CD14-positive monocyte (primary cell): ENCODE results near the gene NOTCH3. TPM values are rescaled to one million over a fixed set of nuclear protein-coding genes. Genes with fewer than 3 reads are reported as not detected.

Experiments used
- DNase-seq, 3 donors: peaks; one replicate each; pipeline ENCODE4 v3.0.0-alpha.2; 2011 to 2022
- H2AFZ ChIP-seq: 2 replicates; pipeline ENCODE4 v1.6.0; 2012; ENCODE audit warnings: mild to moderate bottlenecking, low read depth, low read length, inconsistent platforms; ENCODE audit not compliant: insufficient read depth, poor library complexity, severe bottlenecking
- H3K27ac ChIP-seq, 2 donors: 1 replicate in 1 of 2; 2 replicates in 1 of 2; pipeline ENCODE4 v1.5.1; 2012 to 2013; ENCODE audit warnings: low read length in 2 of 2, control low read depth in 1 of 2, inconsistent platforms in 1 of 2, low read depth in 1 of 2, mild to moderate bottlenecking in 1 of 2
- H3K27me3 ChIP-seq, 2 donors: one replicate each; pipeline versions ENCODE4 v1.6.0 to v1.6.1; 2011 to 2013; ENCODE audit warnings: low read length in 2 of 2; ENCODE audit not compliant: control insufficient read depth in 2 of 2, insufficient read depth in 2 of 2
- H3K36me3 ChIP-seq, 2 donors: replicated peaks in 1 of 2; 1 replicate in 1 of 2; 2 replicates in 1 of 2; pipeline versions ENCODE4 v1.5.1 to v1.6.1; 2012 to 2013; ENCODE audit warnings: low read length in 2 of 2, control low read depth in 1 of 2, inconsistent platforms in 1 of 2, mild to moderate bottlenecking in 1 of 2; ENCODE audit not compliant: insufficient read depth in 2 of 2, control insufficient read depth in 1 of 2
- H3K4me1 ChIP-seq, 2 donors: 1 replicate in 1 of 2; 2 replicates in 1 of 2; pipeline versions ENCODE4 v1.5.1 to v1.6.1; 2012 to 2013; ENCODE audit warnings: low read length in 2 of 2, control low read depth in 1 of 2, inconsistent platforms in 1 of 2, mild to moderate bottlenecking in 1 of 2, moderate library complexity in 1 of 2; ENCODE audit not compliant: insufficient read depth in 2 of 2, control insufficient read depth in 1 of 2
- H3K4me2 ChIP-seq: replicated peaks from 2 replicates; pipeline ENCODE3; 2012; ENCODE audit warnings: low read length, moderate library complexity, mild to moderate bottlenecking; ENCODE audit not compliant: poor library complexity, severe bottlenecking; ENCODE audit errors: extremely low read depth
- H3K4me3 ChIP-seq, 3 experiments: fragments of 200-600 bp in 1 of 3; sonication (generic) in 1 of 3; replicated peaks in 1 of 3; 1 replicate in 2 of 3; 2 replicates in 1 of 3; pipeline ENCODE4 v1.5.1; 2011 to 2013; ENCODE audit warnings: low read length in 3 of 3, mild to moderate bottlenecking in 3 of 3, control low read depth in 2 of 3, low read depth in 2 of 3, inconsistent platforms in 1 of 3, moderate library complexity in 1 of 3
- H3K79me2 ChIP-seq: 2 replicates; pipeline ENCODE4 v1.6.0; 2012; ENCODE audit warnings: mild to moderate bottlenecking, control low read depth, inconsistent platforms, low read length, moderate library complexity; ENCODE audit not compliant: insufficient read depth
- H3K9ac ChIP-seq: 2 replicates; pipeline ENCODE4 v1.6.0; 2017; ENCODE audit warnings: low read length, mild to moderate bottlenecking; ENCODE audit not compliant: insufficient read depth, poor library complexity, severe bottlenecking
- H3K9me3 ChIP-seq, 2 donors: replicated peaks in 1 of 2; 1 replicate in 1 of 2; 2 replicates in 1 of 2; pipeline versions ENCODE4 v1.5.1 to v1.6.1; 2012 to 2013; ENCODE audit warnings: low read length in 2 of 2, control low read depth in 1 of 2; ENCODE audit not compliant: control insufficient read depth in 1 of 2, insufficient read depth in 1 of 2
- H4K20me1 ChIP-seq: 2 replicates; pipeline ENCODE4 v1.6.0; 2012; ENCODE audit warnings: mild to moderate bottlenecking, low read length, control low read depth, moderate library complexity; ENCODE audit not compliant: insufficient read depth
- H3K27ac Mint-ChIP-seq, 7 donors: one replicate each; pipeline ENCODE4 v1.8.0; 2020; ENCODE audit warnings: mild to moderate bottlenecking in 7 of 7, mixed read lengths in 7 of 7, moderate library complexity in 6 of 7, inconsistent platforms in 2 of 7
- H3K27me3 Mint-ChIP-seq, 3 donors: one replicate each; pipeline ENCODE4 v1.8.0; 2021 to 2022; ENCODE audit warnings: low read depth in 3 of 3, mild to moderate bottlenecking in 3 of 3, mixed read lengths in 3 of 3, moderate library complexity in 3 of 3, inconsistent platforms in 1 of 3
- H3K36me3 Mint-ChIP-seq, 2 donors: one replicate each; pipeline ENCODE4 v1.8.0; 2020; ENCODE audit warnings: mixed read lengths in 2 of 2, inconsistent platforms in 1 of 2, mild to moderate bottlenecking in 1 of 2
- H3K4me1 Mint-ChIP-seq: one replicate; pipeline ENCODE4 v1.8.0; 2020; ENCODE audit warnings: mild to moderate bottlenecking, mixed read lengths
- H3K4me3 Mint-ChIP-seq, 2 donors: one replicate each; pipeline ENCODE4 v1.8.0; 2020; ENCODE audit warnings: mild to moderate bottlenecking in 2 of 2, mixed read lengths in 2 of 2, moderate library complexity in 1 of 2
- H3K9me3 Mint-ChIP-seq, 7 donors: one replicate each; pipeline ENCODE4 v1.8.0; 2020 to 2022; ENCODE audit warnings: mixed read lengths in 7 of 7, mild to moderate bottlenecking in 6 of 7, moderate library complexity in 6 of 7, inconsistent platforms in 2 of 7
- WGBS: methylation state at CpG from one replicate; pipeline ENCODE4 v1.1.5; 2013; ENCODE audit warnings: missing lambda C conversion rate; ENCODE audit not compliant: insufficient coverage; 5-methylcytosine and 5-hydroxymethylcytosine counted together
- intact Hi-C, 2 donors: fragments of 100-400 bp; cut with micrococcal nuclease; formaldehyde crosslinking; loops; one replicate each; pipeline versions ENCODE4 v1.15.0 to v1.15.1; 2023
- polyA plus RNA-seq, 3 donors: library from polyadenylated mRNA; depleted of rRNA in 1 of 3; unstranded in 2 of 3; stranded (reverse) in 1 of 3; fragments of 300-500 nt in 2 of 3; fragments of >200 nt in 1 of 3; fragmentation: Illumina TruSeq in 2 of 3; gene quantifications; 1 replicate in 2 of 3; 2 replicates in 1 of 3; pipeline ENCODE4 v1.2.3, GENCODE V29; 2012 to 2021
- TF ChIP-seq, protein P1 (sequence below): fragments of 200-600 bp; IDR thresholded peaks from one replicate; pipeline ENCODE4 v1.8.0; 2022; ENCODE audit warnings: antibody characterized with exemption, mild to moderate bottlenecking

Gene NOTCH3
- polyA plus RNA-seq, 3 donors, result 0.05 to 0.51 TPM; not detected in 1

- peaks cover 0 to 2% (median 0%) of the 10 kb centered on the region in 7 donors for H3K9me3 Mint-ChIP-seq
- no peaks in the 10 kb centered on the region for H3K27me3 Mint-ChIP-seq
- H2AFZ ChIP-seq, result no peak overlapping the region
- H3K4me3 ChIP-seq, result no peak overlapping the region
- peak overlapping the region in 2 of 7 donors; percentile 1 to 20 for H3K27ac Mint-ChIP-seq
- DNase-seq, result no peak
- WGBS, result 94% methylated on average over 16 of the region's 19 CpGs
- H4K20me1 ChIP-seq, result peaks cover 99% of the 10 kb centered on the region
- H3K27ac ChIP-seq, result no peak overlapping the region
- H3K79me2 ChIP-seq, result peaks cover 15% of the 10 kb centered on the region
- intact Hi-C loops, result no loop called here
- H3K27me3 ChIP-seq, result no peaks in the 10 kb centered on the region
- no peak overlapping the region for H3K4me3 Mint-ChIP-seq
- no peaks in the 10 kb centered on the region for H3K4me1 Mint-ChIP-seq
- peaks cover 72 to 96% of the 10 kb centered on the region in 2 donors for H3K36me3 Mint-ChIP-seq
- TF ChIP-seq, protein P1, sequence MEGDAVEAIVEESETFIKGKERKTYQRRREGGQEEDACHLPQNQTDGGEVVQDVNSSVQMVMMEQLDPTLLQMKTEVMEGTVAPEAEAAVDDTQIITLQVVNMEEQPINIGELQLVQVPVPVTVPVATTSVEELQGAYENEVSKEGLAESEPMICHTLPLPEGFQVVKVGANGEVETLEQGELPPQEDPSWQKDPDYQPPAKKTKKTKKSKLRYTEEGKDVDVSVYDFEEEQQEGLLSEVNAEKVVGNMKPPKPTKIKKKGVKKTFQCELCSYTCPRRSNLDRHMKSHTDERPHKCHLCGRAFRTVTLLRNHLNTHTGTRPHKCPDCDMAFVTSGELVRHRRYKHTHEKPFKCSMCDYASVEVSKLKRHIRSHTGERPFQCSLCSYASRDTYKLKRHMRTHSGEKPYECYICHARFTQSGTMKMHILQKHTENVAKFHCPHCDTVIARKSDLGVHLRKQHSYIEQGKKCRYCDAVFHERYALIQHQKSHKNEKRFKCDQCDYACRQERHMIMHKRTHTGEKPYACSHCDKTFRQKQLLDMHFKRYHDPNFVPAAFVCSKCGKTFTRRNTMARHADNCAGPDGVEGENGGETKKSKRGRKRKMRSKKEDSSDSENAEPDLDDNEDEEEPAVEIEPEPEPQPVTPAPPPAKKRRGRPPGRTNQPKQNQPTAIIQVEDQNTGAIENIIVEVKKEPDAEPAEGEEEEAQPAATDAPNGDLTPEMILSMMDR, result no peak
- H3K9ac ChIP-seq, result no peak overlapping the region
- H3K4me2 ChIP-seq, result no peak overlapping the region
- H3K4me1 ChIP-seq, result no peaks in the 10 kb centered on the region
- peaks cover 95 to 98% of the 10 kb centered on the region in 2 donors for H3K36me3 ChIP-seq
- H3K9me3 ChIP-seq, result no peaks in the 10 kb centered on the region
Observed at GRCh38 chr19:15248648-15249527, 48.1 kb upstream of the NOTCH3 start.

GRCh38 chr19:15248106-15248505, 47.3 kb upstream of the NOTCH3 start:
- H3K4me1 ChIP-seq, result no peaks in the 10 kb centered on the region
- no peak overlapping the region for H3K27ac ChIP-seq
- Mint-ChIP-seq H3K4me1 (no peaks in the 10 kb centered on the region), H3K4me3 (no peak overlapping the region), H3K36me3 (peaks cover 69 to 95% of the 10 kb centered on the region in 2 donors), H3K27ac (peak overlapping the region in 2 of 7 donors; percentile 11 to 37), H3K27me3 (no peaks in the 10 kb centered on the region), H3K9me3 (peaks cover 0 to 2% (median 0%) of the 10 kb centered on the region in 7 donors)
- DNase-seq, result no peak
- H3K4me3 ChIP-seq, result no peak overlapping the region
- no peak overlapping the region for H3K4me2 ChIP-seq
- H3K36me3 ChIP-seq, result peaks cover 93 to 98% of the 10 kb centered on the region in 2 donors
- H3K27me3 ChIP-seq, result no peaks in the 10 kb centered on the region
- intact Hi-C loops, result no loop called here
- 89% methylated on average over 4 of the region's 5 CpGs for WGBS
- H3K9me3 ChIP-seq, result no peaks in the 10 kb centered on the region
- H2AFZ ChIP-seq, result no peak overlapping the region
- H3K79me2 ChIP-seq, result peaks cover 11% of the 10 kb centered on the region
- H4K20me1 ChIP-seq, result peaks cover 99% of the 10 kb centered on the region
- H3K9ac ChIP-seq, result no peak overlapping the region
- TF ChIP-seq, protein P1, result no peak
